ENCODE data around the gene ATP1A2.

The ATP1A2 gene

DNA sequence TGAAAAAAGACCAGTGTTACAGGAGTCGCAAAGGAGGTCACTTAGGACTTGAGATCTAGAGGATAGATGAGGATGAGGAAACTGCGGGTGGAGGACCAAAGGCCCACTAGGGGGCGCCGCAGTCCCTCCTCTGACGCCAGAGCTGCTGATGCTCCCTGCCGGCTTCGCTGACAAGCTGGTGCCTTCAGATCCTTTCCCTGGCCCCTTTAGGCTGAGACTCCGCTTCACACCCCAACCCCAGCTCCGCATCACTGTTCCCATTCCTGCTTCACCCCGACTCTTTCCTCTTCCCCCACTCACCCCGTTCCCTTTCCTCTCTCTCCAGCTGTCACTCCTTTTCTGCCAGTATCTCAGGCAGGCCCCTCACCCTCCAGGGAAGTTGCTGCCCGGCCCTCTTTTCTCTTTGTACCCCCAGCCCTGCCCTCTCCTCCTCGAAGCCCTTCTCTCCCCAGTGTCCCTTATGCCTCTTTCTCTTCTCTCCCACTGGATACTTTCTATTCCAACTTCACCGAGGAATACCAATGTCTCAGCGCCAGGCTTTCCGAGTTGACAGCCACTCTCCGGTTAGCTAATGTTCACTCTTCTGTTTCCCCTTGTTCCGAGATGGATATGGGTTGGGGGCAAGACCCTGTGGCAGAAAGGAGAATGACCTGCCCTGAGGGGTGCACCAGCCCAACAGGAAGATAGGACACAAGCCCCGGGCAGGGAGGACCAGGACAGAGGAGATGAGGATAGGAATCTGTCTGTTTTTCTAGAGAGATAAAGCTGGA is 29.7 kb upstream of the ATP1A2 start:
- DNase-seq: peak; percentile 43

DNA sequence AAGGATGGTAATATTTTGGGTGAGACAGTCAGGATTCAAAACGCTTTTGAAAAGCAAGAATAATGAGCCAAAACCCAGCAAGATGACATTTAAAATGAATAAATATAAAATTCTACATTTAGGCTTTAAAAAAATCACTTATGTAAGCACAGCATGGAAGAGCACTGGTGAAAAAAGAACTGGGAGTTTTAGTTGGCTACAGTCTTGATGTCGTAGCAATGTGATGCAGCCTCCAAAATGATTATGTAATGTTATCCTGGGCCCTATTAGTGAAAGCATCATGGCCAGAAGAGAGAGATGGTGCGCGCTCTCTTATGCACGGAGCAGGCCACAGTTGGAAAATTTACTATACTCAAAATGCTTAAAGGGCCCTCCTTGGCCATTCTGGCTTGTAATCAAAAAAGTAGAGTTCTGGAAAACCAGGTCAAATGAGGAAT is 29.1 kb upstream of the ATP1A2 start:
- no peak for DNase-seq

DNA sequence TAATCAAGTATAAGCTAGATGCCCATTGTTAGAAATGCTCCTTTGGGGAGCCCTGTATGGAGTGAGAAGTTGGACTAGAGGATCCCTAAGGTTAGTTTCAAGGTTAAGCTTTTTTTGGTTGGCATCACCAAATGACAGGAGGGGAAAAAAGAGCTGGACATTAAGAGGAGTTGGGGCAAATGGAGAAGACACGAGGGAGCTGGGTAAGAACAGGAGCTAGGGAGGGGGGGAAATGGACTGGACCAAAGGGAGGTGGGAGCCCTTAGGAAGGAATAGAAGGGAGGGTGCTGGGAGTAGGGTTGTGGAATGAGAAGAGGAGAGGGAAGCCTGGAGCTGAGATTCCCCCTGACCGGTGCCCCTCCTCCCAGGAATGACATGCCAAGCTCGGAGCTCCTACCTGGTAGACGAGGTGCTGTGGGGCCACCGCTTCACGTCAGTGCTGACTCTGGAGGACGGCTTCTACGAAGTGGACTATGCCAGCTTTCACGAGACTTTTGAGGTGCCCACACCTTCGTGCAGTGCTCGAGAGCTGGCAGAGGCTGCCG is 28.4 kb upstream of the ATP1A2 start:
- DNase-seq: no peak

DNA sequence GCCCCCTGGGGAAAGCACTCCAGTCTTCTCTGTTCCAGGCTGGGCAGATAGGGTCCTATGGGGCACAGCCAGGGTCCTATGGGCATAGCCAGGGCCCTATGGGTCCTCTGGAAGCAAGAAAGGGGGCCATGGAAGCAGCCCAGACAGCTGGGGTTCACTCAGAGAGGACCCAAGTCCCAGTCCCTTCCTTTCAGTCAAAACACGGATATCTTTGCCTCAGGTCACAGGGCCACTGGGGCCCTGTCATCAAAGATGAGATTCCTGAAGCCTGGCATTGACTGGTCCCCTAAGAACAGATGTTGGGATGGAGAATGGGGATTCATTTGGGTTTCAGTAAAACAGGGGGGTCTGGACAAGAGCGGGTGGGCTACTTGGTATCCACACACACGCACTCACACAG is 25.7 kb upstream of the ATP1A2 start:
- no peak for DNase-seq

DNA sequence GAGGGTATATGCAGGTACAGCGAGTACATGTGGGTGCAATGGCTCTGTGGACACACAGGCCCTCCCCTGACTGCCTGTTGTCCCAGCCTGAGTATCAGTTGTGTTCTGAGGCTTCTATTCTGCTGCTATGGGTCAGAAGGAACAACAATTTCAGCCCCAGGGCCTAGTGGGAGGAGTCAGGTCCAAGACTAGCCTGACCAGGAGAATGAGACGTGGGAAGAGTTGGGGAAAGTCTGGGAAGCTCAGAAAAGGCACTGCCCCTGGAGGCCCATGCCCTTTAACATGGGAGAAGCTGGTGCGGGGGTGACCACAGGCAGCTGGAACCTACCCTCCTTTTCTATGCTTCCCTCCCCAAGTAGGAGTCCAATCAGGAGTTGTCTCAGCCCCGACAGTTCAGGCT is 24.8 kb upstream of the ATP1A2 start:
- DNase-seq: no peak

DNA sequence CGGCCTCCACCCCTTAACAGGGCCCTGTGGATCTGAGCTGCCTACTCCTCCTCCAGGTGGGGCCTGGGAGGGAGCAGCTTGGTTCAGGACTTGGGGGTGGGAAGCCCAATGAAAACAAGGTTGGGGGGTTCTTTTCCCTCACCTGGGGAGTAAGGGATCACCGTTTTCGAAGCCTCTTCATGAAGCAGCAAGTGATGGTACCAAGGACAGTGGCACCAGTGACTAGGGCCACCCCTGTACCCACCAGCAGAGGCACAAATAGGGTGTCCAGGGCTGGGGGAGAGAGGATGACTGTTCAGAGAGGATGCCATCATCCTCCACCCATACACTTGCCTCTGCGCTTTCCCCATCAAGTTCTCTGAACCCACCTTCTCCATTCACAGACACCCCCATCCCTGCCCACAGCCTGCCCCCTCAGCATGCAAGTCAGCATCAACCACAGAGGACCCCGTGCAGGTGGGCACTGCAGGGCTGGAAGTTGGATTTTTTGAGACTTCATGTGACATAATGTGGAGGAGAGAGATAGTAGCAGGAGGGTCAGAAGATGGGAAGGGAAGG is 23.8 kb upstream of the ATP1A2 start:
- DNase-seq: no peak

GRCh38 chr1:160092366-160093068 is 23.0 kb upstream of the ATP1A2 start:
- no peak for DNase-seq

- no peak for DNase-seq
Measured at GRCh38 chr1:160093069-160093395, 22.5 kb upstream of the ATP1A2 start.

DNA sequence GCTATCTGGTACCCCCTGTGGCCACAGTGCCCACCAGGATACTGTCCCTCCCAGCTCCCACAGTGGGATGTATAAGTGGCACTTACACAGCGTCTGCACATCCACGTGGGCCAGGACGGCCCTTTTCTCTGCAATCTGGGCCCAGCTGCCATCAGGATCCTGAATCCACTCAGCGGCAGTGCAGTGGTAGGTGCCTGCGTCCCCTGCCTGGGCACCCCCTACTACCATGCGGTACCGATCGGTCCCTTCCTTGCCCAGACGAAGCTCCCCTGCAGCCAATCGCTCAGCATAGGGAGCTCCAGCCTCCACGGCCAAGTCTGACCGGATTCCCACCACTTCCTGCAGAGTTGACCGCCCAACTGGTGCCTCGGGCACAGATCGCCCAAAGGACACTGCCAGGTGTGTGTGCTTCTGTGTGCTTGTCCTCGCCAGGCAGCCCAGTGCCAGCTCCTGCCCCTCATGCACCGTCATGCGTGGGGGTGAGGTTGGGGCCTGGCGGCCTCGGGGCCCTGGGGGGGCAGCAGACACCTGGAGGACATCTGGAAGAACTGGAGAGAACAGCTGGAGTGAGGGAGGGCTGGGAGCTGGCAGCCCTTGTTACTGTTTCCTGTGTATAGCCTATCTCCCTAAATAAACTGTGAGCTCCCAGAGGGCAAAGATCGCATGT is 21.8 kb upstream of the ATP1A2 start:
- DNase-seq: no peak

DNA sequence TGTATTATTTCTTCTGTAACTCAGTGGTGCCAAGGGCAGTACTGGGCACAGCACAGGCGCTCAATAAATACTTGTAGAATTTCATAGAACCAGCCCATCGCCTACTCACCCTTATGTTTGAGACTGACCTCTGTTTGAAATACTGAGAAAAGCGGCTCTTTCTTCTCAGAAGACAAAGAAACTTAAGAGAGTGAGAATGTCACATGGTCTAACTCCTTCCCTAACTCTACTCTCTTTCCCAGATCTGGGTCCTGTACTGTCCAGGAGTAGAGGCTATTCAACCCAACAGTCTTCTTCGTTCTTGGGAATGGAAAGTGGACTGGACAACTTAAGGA is 21.3 kb upstream of the ATP1A2 start:
- DNase-seq: no peak

GRCh38 chr1:160094806-160095205 is 20.8 kb upstream of the ATP1A2 start:
- no peak for DNase-seq

GRCh38 chr1:160095382-160096105 is 20.0 kb upstream of the ATP1A2 start:
- no peak for DNase-seq

DNA sequence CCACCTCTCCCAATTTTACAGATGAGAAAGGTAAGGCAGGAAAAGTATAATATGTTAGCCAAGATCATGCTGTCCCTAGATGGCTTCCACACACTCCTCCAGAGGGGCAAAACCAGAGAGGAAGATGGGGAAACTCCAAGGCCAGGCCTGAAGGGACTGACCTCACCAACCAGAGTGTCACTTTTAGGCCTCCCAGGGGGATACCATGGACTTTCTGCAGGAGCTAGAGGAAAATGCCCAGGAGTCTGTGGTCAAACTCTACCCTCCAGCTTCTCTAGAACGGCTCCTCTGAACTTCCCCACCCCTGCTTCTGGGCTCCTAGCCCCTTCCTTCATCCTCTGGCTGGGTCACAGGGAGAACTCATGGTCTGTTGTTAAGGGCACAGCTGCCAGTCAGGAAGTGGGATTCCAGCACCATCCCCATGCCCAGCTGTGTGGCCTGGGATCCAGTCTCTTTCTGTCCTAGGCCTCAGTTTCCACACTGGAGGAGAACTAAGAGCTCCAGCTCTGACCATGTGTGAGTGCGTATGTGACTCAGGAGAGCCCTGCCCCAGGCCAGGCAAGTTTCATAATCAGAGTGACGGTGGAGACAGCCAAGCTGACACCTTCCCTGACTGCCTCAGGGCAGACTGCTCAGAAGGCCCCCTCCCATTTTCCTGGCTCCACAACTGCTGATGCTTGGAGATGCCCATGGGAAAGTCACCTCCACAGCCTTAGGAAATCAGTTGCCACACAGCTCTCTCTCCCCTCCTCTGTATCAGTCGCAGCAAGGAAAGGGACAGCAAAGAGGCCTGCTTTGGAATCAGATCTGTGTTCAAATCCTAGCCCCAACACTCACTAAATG is 19.1 kb upstream of the ATP1A2 start:
- DNase-seq: no peak

- no peak for DNase-seq
Measured at GRCh38 chr1:160097151-160097910, 18.2 kb upstream of the ATP1A2 start.

DNA sequence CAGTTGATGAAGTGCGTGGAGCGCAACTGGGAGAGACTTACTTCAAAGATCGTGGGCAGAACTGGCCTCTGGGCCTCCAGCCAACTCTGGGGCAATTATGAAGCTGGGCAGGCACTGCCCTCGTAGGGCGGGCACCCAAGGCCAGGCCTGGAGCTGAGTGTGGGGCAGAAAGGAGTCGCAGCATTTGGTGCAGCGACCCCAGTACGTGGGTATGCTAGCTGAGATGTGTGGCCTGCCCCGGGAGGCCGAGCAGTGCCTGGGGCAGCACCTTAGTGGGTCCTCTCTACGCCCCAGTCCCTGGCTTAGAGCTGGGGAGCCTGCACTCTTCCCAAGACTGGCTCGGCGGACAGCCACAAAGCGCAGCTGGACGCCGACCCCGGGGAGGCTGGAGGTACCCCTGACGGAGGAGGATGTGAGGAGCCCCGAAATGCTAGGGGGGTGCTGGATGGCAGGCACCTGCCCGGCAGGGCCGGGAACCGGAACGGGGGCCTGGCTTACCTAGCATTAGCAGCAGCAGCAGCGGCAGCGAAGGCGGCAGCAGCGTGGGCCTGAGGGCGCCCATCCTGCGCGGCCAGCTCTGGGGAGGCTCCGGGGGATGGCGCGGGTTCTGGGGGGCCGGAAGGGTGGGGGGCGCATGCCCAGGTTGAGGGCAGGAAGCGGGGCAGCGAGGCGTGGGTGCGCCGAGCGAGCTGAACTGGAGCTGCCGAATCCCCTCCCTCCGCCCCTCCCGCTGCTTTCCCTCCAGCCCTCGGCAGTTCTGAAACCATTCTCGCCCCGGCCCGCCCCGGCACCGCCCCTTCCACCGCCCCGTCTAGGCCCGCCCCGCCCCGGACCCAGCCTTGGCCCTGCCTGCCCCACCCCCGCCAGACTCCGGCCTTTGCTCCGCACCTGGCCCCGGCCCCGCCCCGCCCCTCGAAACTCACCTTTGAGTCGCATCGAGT is 17.4 kb upstream of the ATP1A2 start, which contains the start of gene IGSF8:
Gene IGSF8 (minus strand): TSS at position 709 of the 941 bp plus-strand sequence. CDS start 147 bp downstream, at position 562.
- peak; percentile 98 for DNase-seq

DNA sequence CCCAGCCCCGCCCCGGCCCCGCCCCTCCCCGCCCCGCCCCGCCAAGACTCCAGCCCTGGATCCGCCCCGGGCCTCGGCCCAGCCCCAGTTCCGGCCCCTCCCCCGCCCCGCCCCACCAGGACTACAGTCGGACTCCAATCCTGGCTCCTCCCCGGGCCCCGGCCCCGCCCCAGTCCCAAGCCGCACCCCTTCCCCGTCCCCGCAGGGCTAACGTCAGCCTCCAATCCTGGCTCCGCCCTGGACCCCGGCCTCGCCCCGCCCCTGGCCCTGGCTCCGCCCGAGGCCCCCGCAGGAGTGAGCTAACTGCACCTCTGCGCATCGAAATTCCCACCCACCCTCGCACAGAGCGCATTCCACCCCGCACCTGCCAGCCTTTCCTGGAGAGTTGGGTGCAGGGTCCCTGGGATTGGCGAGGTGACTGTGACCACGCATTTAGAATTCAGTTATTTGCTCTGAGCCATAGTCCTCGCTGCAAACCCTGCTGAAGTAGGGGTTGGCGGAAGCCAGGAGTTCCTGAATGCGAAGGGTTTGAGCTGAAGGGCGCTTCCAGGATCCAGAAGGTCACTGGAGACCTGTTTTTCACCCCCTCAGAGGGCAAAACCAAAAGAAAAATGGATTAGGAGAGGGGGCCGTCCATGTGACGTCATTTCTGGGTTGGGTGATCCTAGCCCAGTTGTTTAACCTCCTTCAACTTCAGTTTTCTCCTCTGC is 16.6 kb upstream of the ATP1A2 start:
- DNase-seq: peak; percentile 98

DNA sequence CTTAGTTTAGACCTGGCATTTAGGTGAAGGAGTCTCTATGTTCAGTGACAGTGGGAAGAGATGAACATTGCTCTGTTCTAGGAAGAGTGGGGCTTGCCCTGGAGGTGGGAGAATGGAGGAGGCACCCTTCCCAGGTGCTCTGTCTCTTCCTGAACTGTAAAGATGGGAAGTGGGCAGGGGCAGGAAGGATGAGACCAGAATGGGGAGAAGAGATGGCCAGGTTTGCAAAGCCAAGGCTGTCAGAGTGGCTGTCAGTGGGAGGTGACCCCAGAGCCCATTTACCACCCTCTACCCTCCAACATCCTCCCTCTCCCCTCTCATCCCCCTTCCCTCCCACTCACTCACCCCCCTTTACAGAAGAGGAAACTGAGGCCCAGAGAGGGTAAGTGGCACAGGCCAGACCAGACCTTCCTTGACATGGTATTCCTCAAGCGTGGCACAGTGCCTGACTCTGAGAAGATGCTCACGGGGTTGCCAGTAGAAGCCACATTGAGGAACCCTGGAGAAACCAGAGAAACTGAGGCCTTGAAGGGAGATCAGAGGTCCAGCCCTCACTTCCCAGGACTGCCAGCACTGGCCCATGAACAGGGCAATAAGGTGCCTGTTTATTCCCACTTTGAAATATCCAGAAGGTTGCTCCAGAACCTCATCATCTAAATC is 15.7 kb upstream of the ATP1A2 start:
- DNase-seq: no peak

GRCh38 chr1:160101037-160101716 is 14.4 kb upstream of the ATP1A2 start:
- DNase-seq: peak; percentile 74

All from NCI-H2107 (cell line).